Measurements from ENCODE around the gene UBE2F.

GRCh38 chr2:237961637-237962036 lies 5.2 kb upstream of the UBE2F start:
- no peak for TF ChIP-seq CTCF (conservative IDR thresholded peaks at IDR 0.05; ENCODE audit: low read length)
- TF ChIP-seq EZH2phosphoT487 (IDR thresholded peaks at IDR 0.05; ENCODE audit: borderline replicate concordance, low read depth, low read length) = no peak
